ENCODE data around the gene KCNK5. TPM values are rescaled to one million over a fixed set of nuclear protein-coding genes. Genes with fewer than 3 reads are reported as not detected.

Gene KCNK5
- total RNA-seq, 4 donors from 2014 or later, result 1.0 to 4.8 (median 2.0) TPM

GRCh38 chr6:39198528-39198927 lies 30.7 kb downstream of the KCNK5 start:
- no peak overlapping the region for H3K27ac ChIP-seq
- no peak overlapping the region for H3K4me3 ChIP-seq
- H3K9me3 ChIP-seq, result no peaks in the 10 kb centered on the region
- no peak for TF ChIP-seq POLR2A (IDR thresholded peaks at IDR 0.05)
- TF ChIP-seq CTCF (IDR thresholded peaks at IDR 0.05), result no peak
- H3K4me1 ChIP-seq, result no peaks in the 10 kb centered on the region
- H3K36me3 ChIP-seq, result no peaks in the 10 kb centered on the region
- no peak for DNase-seq
- intact Hi-C loops (cut with DNase I; ENCODE audit: low total_unique reads), result no loop called here
- H3K27me3 ChIP-seq, result no peaks in the 10 kb centered on the region

- no peak overlapping the region for H3K27ac ChIP-seq
- DNase-seq, result no peak
- H3K9me3 ChIP-seq, result no peaks in the 10 kb centered on the region
- no peak for TF ChIP-seq POLR2A (IDR thresholded peaks at IDR 0.05)
- no peak for TF ChIP-seq CTCF (IDR thresholded peaks at IDR 0.05)
- intact Hi-C loops (cut with DNase I; ENCODE audit: low total_unique reads), result no loop called here
- no peak overlapping the region for H3K4me3 ChIP-seq
- no peaks in the 10 kb centered on the region for H3K4me1 ChIP-seq
- no peaks in the 10 kb centered on the region for H3K36me3 ChIP-seq
- no peaks in the 10 kb centered on the region for H3K27me3 ChIP-seq
Observed at GRCh38 chr6:39197922-39198500, 31.3 kb downstream of the KCNK5 start.

- Histone ChIP-seq H3K4me1 (no peaks in the 10 kb centered on the region), H3K9me3 (no peaks in the 10 kb centered on the region), H3K27me3 (no peaks in the 10 kb centered on the region), H3K4me3 (no peak overlapping the region), H3K36me3 (no peaks in the 10 kb centered on the region), H3K27ac (no peak overlapping the region)
- TF ChIP-seq CTCF (IDR thresholded peaks at IDR 0.05), result no peak
- TF ChIP-seq POLR2A (IDR thresholded peaks at IDR 0.05), result no peak
- no peak for DNase-seq
- intact Hi-C loops (cut with DNase I; ENCODE audit: low total_unique reads), result no loop called here
Observed at GRCh38 chr6:39197521-39197920, 31.8 kb downstream of the KCNK5 start.

GRCh38 chr6:39196673-39197091 lies 32.6 kb downstream of the KCNK5 start:
- Histone ChIP-seq H3K9me3 (no peaks in the 10 kb centered on the region), H3K27me3 (no peaks in the 10 kb centered on the region), H3K27ac (no peak overlapping the region), H3K36me3 (no peaks in the 10 kb centered on the region), H3K4me3 (no peak overlapping the region), H3K4me1 (no peaks in the 10 kb centered on the region)
- DNase-seq, result no peak
- intact Hi-C loops (cut with DNase I; ENCODE audit: low total_unique reads), result no loop called here
- TF ChIP-seq CTCF (IDR thresholded peaks at IDR 0.05) (no peak), POLR2A (IDR thresholded peaks at IDR 0.05) (no peak)

GRCh38 chr6:39195792-39196385 lies 33.4 kb downstream of the KCNK5 start:
- intact Hi-C loops (cut with DNase I; ENCODE audit: low total_unique reads), result no loop called here
- TF ChIP-seq POLR2A (IDR thresholded peaks at IDR 0.05) (no peak), CTCF (IDR thresholded peaks at IDR 0.05) (no peak)
- Histone ChIP-seq H3K36me3 (no peaks in the 10 kb centered on the region), H3K9me3 (no peaks in the 10 kb centered on the region), H3K4me3 (no peak overlapping the region), H3K4me1 (no peaks in the 10 kb centered on the region), H3K27me3 (no peaks in the 10 kb centered on the region), H3K27ac (no peak overlapping the region)
- DNase-seq, result no peak

Measured in uterus (tissue), 4 donors.